AG04449 (cell line): ENCODE data around the gene SYPL2.
A peak's percentile ranks its signal among the peaks of the same experiment; 100 is the strongest.

ENCODE experiments used
- CTCF ChIA-PET: fragments of 350-600 bp; formaldehyde crosslinking; extraction: SDS; loops from one replicate; lab custom pipeline; 2021; ENCODE audit warnings: antibody characterized with exemption; lab: Yijun Ruan, JAX
- POLR2A ChIA-PET: fragments of 400-600, 350-600 bp; formaldehyde crosslinking; extraction: SDS; loops from one replicate; lab custom pipeline; 2020; ENCODE audit warnings: antibody characterized with exemption, inconsistent platforms; lab: Yijun Ruan, JAX
- DNase-seq: peaks from one replicate; pipeline ENCODE4 v3.0.0-alpha.2; 2010; ENCODE audit warnings: low read depth, low spot score
- H3K4me3 ChIP-seq: 2 replicates; pipeline ENCODE4 v1.5.1; 2011; ENCODE audit warnings: low read depth, mild to moderate bottlenecking, control low read depth, low read length
- TF ChIP-seq, protein P1 (sequence below): IDR thresholded peaks from one replicate; pipeline ENCODE4 v1.5.1; 2011; ENCODE audit warnings: mild to moderate bottlenecking, moderate library complexity, low read length, control low read depth, inconsistent platforms; ENCODE audit not compliant: insufficient read depth; ENCODE audit errors: missing control alignments

SYPL2 gene

GRCh38 chr1:109499661-109500536 lies 33.6 kb downstream of the SYPL2 start:
- no peak for DNase-seq
- TF ChIP-seq, protein P1, sequence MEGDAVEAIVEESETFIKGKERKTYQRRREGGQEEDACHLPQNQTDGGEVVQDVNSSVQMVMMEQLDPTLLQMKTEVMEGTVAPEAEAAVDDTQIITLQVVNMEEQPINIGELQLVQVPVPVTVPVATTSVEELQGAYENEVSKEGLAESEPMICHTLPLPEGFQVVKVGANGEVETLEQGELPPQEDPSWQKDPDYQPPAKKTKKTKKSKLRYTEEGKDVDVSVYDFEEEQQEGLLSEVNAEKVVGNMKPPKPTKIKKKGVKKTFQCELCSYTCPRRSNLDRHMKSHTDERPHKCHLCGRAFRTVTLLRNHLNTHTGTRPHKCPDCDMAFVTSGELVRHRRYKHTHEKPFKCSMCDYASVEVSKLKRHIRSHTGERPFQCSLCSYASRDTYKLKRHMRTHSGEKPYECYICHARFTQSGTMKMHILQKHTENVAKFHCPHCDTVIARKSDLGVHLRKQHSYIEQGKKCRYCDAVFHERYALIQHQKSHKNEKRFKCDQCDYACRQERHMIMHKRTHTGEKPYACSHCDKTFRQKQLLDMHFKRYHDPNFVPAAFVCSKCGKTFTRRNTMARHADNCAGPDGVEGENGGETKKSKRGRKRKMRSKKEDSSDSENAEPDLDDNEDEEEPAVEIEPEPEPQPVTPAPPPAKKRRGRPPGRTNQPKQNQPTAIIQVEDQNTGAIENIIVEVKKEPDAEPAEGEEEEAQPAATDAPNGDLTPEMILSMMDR = peak; percentile 41
- ChIA-PET POLR2A (interaction anchor here (1.6 kb wide), 1 partner anchor 49 kb away, joined by 4 read pairs; the partner anchor contains the start of gene GNAI3), CTCF (interaction anchor here (0.6 to 43.1 kb wide), 11 partner anchors 5 to 299 kb away, joined by 3 to 2790 read pairs (median 3); partner anchors contain the start of genes AMIGO1, ATXN7L2, CYB561D1 and GNAI3)
- H3K4me3 ChIP-seq = no peak overlapping the region

GRCh38 chr1:109500941-109501381 lies 34.6 kb downstream of the SYPL2 start:
- H3K4me3 ChIP-seq = no peak overlapping the region
- ChIA-PET POLR2A (interaction anchor here (1.1 kb wide), 1 partner anchor 9 kb away, joined by 7 read pairs; the partner anchor contains the start of gene AMIGO1), CTCF (interaction anchor here (1.2 to 43.1 kb wide), 6 partner anchors 6 to 300 kb away, joined by 3 to 2790 read pairs (median 330); partner anchors contain the start of genes AMIGO1, ATXN7L2, CYB561D1 and GNAI3)
- DNase-seq = peak; percentile 90
- TF ChIP-seq, protein P1 = no peak

DNA sequence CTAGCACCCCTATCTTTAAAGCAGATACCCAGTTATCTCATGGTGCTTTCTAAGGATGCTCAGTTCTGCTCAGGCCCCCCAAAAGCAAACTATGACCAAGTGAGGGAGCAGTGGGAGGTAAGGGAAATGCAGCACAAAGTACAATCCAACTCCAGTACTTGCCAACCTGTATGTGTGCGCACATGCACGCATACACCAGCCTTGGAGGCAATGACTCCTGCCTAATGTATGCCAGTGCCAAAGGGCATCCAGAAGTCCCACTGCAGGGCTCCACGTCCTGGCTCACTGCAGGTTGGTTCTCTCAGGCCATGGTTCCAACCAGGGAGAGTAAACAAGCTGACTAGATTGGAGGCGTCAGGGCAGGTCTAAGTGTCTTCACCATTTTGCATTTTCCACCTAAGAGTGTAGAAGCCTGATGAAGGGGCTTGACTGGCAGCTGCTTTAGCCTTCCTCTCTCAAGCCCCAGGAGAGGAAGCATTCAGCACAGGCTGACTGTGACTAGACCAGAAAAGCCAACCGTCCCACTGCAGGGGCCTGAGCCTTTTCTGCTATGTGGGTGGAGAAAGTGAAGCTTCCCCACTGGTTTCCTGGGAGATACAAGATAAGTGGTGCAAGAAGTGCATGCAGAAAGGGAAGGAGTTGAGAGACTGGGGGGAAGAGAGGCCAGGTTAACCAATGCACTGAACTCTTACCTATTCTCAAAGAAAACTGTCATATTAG lies 35.5 kb downstream of the SYPL2 start:
- no peak overlapping the region for H3K4me3 ChIP-seq
- no peak for DNase-seq
- POLR2A ChIA-PET = interaction anchor here (1.1 kb wide), 1 partner anchor 8 kb away, joined by 7 read pairs; the partner anchor contains the start of gene AMIGO1
- CTCF ChIA-PET = interaction anchor here (1.2 to 43.1 kb wide), 4 partner anchors 7 to 47 kb away, joined by 3 to 2790 read pairs (median 657); partner anchors contain the start of genes AMIGO1, ATXN7L2, CYB561D1 and GNAI3
- TF ChIP-seq, protein P1 = no peak

DNA sequence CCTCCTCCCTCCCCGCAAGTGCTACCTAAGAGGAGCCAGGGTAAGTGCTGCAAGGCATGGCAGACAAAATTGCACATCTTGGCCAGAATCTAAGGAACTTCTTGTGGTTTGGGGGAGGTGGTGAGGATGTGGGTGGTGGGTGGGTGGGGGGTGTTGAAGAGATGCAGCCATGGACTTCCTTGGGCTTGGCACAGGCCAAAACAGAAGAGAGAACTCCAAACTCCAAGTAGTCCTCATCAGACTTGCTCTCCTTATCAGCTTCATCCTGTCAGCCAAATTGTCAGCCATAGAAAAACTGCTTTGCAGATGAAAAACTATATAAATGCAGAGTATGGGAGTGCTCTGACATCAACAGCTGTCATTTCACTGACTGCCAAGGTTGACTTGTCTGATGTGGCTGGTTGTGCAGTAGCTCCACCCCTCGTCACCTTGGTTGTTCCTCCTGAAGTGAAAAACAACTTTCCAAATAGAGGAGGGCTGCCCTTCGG lies 36.1 kb downstream of the SYPL2 start:
- no peak for DNase-seq
- ChIA-PET CTCF (interaction anchor here (1.2 to 43.1 kb wide), 4 partner anchors 7 to 47 kb away, joined by 3 to 2790 read pairs (median 657); partner anchors contain the start of genes AMIGO1, ATXN7L2, CYB561D1 and GNAI3), POLR2A (no interaction called here)
- TF ChIP-seq, protein P1 = no peak
- H3K4me3 ChIP-seq = no peak overlapping the region

DNA sequence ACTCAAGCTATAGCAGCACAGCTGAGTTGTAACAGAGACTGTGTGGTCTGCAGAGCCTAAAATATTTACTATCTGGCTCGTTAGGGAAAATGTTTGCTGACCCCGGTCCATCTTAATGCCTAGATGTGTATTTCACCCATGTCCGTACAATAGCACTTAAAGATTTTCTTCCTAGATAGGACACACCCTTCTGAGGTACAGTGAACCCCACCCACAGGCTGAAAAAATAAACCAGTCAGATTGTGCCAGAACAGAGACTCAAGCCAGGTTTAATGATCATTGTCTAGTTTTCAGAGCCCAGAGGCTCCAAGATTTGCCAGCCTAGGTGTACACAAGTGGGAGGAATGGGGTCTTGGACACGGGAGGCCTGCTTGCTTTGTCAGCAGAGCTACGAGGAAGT lies 37.6 kb downstream of the SYPL2 start:
- H3K4me3 ChIP-seq = no peak overlapping the region
- TF ChIP-seq, protein P1 = no peak
- no peak for DNase-seq
- ChIA-PET POLR2A (interaction anchor here (1.1 kb wide), 1 partner anchor 13 kb away, joined by 4 read pairs; no protein-coding TSS in a partner anchor), CTCF (interaction anchor here (24.0 to 43.1 kb wide), 3 partner anchors 5 to 30 kb away, joined by 657 to 2790 read pairs (median 657); partner anchors contain the start of genes AMIGO1, ATXN7L2, CYB561D1 and GPR61)
